ENCODE data around the gene EZH1. TPM values are rescaled to one million over a fixed set of nuclear protein-coding genes. Genes with fewer than 3 reads are reported as not detected.

EZH1 gene
- total and polyA plus RNA-seq, 2 experiments from 2014 or later = 22.7 to 33.8 TPM

DNA sequence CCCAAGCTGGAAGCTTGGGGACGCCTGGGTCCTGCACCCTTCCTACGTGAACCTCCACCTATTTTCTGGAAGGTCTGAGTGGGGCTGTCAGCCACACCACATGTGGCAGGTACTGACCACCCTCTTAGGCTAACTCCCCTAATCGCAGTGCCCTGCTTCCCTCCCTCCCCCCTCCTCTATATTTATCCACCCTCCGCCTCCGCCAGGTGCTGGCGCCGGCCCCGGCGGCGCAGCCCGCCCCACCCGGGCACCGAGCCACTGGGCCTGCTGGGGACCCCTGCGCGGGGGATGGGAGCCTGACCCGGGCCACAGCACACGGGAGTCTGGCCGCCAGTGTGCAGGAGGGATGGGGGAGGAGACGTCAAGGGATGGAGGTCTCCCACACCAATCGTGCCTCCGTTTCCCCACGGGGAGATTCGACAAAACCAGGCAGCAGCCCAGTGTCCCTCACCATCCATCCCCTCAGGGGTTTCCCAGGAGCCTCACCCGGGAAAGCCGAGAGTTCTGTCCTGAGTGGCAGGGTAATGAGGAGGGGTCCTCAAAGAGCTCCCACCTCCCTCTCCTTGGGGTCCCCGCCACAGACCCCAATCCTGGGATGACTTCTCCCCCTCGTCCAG, 69.4 kb downstream of the EZH1 start:
- H3K27ac ChIP-seq = peak overlapping the region; percentile 61
- peaks cover 16% of the 10 kb centered on the region for H3K36me3 ChIP-seq
- no peaks in the 10 kb centered on the region for H3K27me3 ChIP-seq
- H3K9me3 ChIP-seq (ENCODE audit: low read depth) = no peaks in the 10 kb centered on the region
- TF ChIP-seq, protein P1, sequence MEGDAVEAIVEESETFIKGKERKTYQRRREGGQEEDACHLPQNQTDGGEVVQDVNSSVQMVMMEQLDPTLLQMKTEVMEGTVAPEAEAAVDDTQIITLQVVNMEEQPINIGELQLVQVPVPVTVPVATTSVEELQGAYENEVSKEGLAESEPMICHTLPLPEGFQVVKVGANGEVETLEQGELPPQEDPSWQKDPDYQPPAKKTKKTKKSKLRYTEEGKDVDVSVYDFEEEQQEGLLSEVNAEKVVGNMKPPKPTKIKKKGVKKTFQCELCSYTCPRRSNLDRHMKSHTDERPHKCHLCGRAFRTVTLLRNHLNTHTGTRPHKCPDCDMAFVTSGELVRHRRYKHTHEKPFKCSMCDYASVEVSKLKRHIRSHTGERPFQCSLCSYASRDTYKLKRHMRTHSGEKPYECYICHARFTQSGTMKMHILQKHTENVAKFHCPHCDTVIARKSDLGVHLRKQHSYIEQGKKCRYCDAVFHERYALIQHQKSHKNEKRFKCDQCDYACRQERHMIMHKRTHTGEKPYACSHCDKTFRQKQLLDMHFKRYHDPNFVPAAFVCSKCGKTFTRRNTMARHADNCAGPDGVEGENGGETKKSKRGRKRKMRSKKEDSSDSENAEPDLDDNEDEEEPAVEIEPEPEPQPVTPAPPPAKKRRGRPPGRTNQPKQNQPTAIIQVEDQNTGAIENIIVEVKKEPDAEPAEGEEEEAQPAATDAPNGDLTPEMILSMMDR (IDR thresholded peaks at IDR 0.05; ENCODE audit: low read depth, low read length) = no peak
- peaks cover 32% of the 10 kb centered on the region for H3K4me1 ChIP-seq (ENCODE audit: low read depth)
- DNase-seq (ENCODE audit: low read depth in 1 of 2, low spot score in 1 of 2) = peak in 1 of 2 donors; percentile 56
- H3K4me3 ChIP-seq = peak overlapping the region; percentile 43

DNA sequence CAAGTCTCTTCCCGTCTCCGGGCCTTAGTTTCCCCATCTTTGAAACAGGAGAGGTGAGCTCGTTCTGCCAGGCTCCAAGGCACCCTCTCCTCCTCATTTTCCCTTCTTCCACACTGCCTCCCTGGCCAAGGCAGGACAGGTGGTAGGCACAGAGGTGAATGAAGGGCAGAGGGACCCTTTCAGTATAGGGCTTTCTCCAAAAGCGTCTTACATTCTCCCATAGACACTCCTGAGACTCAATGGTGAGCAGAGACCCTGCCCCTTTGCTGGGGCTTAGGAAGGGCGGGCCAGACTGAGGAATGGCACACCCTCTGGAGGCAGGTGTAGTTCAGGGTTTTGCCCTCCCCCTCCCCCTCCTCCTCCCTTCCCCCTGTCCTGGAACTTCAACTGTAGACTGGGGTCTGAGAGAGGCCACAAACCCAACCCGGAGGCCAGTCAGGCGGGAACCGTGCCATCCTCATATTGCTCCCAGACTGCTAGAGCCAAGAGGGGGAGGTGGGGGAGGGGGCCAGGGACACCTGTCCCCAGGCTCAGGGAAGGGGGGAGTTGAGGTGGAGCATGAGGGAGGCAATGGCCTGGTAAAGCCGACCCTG, 70.0 kb downstream of the EZH1 start:
- peak overlapping the region; percentile 43 for H3K4me3 ChIP-seq
- H3K4me1 ChIP-seq (ENCODE audit: low read depth) = peaks cover 26% of the 10 kb centered on the region
- no peak for DNase-seq (ENCODE audit: low read depth in 1 of 2, low spot score in 1 of 2)
- peaks cover 18% of the 10 kb centered on the region for H3K36me3 ChIP-seq
- H3K27me3 ChIP-seq = no peaks in the 10 kb centered on the region
- no peak overlapping the region for H3K27ac ChIP-seq
- no peaks in the 10 kb centered on the region for H3K9me3 ChIP-seq (ENCODE audit: low read depth)
- TF ChIP-seq, protein P1 (IDR thresholded peaks at IDR 0.05; ENCODE audit: low read depth, low read length) = no peak

DNA sequence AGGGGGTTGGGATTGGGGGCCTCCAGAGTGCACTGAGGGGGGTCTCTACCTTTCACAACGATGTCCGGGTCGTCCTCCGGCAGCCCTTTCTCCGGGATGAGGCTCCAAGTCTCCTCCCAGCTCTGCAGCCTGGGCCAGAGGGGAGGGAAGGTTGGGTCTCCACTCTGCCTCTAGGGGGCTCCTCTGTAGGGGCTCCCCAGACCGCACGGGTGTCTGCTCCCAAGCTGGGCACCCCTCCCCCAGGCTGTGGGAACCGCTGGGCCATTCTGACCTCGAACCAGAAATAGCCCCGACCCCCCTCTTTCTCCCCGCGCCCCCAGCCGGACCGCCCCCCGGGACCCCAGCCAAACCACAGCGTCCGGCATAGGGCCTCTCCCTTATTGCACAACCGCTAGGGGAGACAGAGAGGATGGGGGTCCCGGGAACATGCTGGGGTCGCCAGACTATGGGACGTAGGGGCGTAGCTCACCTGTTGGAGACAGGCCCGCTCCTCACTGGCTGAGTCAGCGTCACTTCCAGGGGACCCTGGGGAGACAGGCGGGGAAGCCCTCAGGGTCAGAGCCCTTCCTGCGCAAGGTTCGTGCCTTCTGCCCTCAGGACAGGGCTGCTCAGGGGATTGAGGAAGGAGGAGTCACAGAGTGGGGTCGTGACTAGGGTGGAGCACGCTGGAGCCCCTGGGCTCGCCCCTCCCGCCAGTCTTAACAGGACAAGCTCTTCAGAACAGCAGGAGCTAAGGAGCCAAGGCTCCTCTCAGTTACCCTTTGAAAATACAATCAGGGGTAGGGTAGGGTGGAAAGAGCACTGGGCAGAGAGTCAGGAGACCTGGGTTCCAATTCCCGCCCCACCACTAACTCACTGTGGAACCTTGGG, 70.7 kb downstream of the EZH1 start:
- Histone ChIP-seq H3K27me3 (no peaks in the 10 kb centered on the region), H3K4me1 (ENCODE audit: low read depth) (peaks cover 25% of the 10 kb centered on the region), H3K27ac (no peak overlapping the region), H3K36me3 (peaks cover 21% of the 10 kb centered on the region), H3K4me3 (peak overlapping the region; percentile 43), H3K9me3 (ENCODE audit: low read depth) (no peaks in the 10 kb centered on the region)
- DNase-seq (ENCODE audit: low read depth in 1 of 2, low spot score in 1 of 2) = peak; percentile 61 to 89
- TF ChIP-seq, protein P1 (IDR thresholded peaks at IDR 0.05; ENCODE audit: low read depth, low read length) = peak; percentile 68

DNA sequence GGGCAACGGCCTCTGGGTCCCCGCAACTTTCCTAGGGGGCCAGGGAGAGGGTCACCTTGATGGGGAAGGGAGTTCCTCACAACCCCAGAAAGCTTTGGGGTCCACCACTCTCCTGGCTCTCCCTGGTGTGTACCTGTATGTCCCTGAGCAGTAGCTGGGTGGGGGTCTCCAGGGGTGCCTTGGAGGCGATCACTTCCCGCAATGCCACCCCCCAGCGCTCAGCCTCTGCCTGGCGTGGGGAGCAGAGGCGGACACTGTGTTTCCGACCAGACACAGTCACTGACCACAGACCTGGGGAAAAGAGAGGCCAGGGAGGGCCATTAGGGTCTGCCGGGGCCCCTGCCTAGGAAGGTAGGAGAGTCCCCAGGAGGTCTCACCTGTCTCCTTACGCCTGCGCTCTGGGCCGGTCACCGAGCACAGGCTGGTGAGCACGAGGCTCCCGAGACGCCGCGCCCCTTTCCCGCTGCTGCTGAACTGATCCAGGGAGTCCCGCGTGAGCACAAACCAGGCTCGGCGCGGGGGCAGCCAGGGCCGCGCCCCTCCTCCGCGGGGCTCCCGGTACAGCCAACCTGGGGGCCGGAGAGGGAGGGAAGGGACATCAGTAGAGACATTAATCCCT, 71.5 kb downstream of the EZH1 start:
- Histone ChIP-seq H3K36me3 (peaks cover 24% of the 10 kb centered on the region), H3K9me3 (ENCODE audit: low read depth) (no peaks in the 10 kb centered on the region), H3K27ac (no peak overlapping the region), H3K4me3 (no peak overlapping the region), H3K27me3 (no peaks in the 10 kb centered on the region), H3K4me1 (ENCODE audit: low read depth) (peaks cover 19% of the 10 kb centered on the region)
- DNase-seq (ENCODE audit: low read depth in 1 of 2, low spot score in 1 of 2) = no peak
- TF ChIP-seq, protein P1 (IDR thresholded peaks at IDR 0.05; ENCODE audit: low read depth, low read length) = no peak

DNA sequence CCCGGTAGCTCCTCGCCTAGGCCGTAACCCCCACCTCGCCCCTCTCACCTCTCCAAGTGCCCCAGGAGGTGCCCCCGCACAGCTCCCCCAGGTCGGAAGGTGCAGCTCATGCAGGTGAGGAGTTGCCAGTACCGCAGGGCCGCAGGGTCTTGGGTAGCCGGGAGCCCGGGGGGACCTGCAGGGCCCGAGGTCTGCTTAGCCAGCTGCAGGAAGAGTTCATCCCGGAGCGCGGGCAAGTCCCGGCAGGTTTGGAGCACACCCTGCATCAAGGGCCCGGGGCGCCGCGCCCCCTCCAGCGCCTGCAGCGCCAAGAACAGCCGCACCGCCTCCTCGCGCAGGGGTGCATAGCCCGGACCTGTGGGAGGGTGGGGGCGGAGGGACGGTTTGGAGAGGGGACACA, 72.8 kb downstream of the EZH1 start:
- TF ChIP-seq, protein P1 (IDR thresholded peaks at IDR 0.05; ENCODE audit: low read depth, low read length) = no peak
- H3K27me3 ChIP-seq = no peaks in the 10 kb centered on the region
- no peak overlapping the region for H3K27ac ChIP-seq
- peaks cover 12% of the 10 kb centered on the region for H3K4me1 ChIP-seq (ENCODE audit: low read depth)
- H3K9me3 ChIP-seq (ENCODE audit: low read depth) = no peaks in the 10 kb centered on the region
- H3K36me3 ChIP-seq = peaks cover 27% of the 10 kb centered on the region
- H3K4me3 ChIP-seq = no peak overlapping the region
- no peak for DNase-seq (ENCODE audit: low read depth in 1 of 2, low spot score in 1 of 2)
